ENCODE measurements around the gene IFTAP.
"Not testable (repeated sequence)": the region's sequence is repeated elsewhere in the genome, so short reads cannot be mapped to it uniquely, and the experiment has no call there.

IFTAP gene

GRCh38 chr11:36594316-36594989, at the start of gene IFTAP:
Gene IFTAP (plus strand): TSS chr11:36594502. CDS start chr11:36610104, 15,602 bp downstream.
- DNase-seq (ENCODE audit: low read depth, low spot score), result peak; percentile 92
- no peak for TF ChIP-seq CTCF (IDR thresholded peaks at IDR 0.05; ENCODE audit: low read depth, low read length)
- in situ Hi-C loops (cut with HindIII; ENCODE audit: low sequenced_read_pairs), result no loop called here
- H3K4me3 ChIP-seq (ENCODE audit: low read depth, low read length), result peak within 1 kb of the TSS; percentile 79

GRCh38 chr11:36550385-36551115, 43.8 kb upstream of the IFTAP start:
- no peak overlapping the region for H3K4me3 ChIP-seq (ENCODE audit: low read depth, low read length)
- no peak for DNase-seq (ENCODE audit: low read depth, low spot score)
- no peak for TF ChIP-seq CTCF (IDR thresholded peaks at IDR 0.05; ENCODE audit: low read depth, low read length)
- in situ Hi-C loops (cut with HindIII; ENCODE audit: low sequenced_read_pairs), result no loop called here

- DNase-seq (ENCODE audit: low read depth, low spot score); in situ Hi-C loops (cut with HindIII; ENCODE audit: low sequenced_read_pairs); H3K4me3 ChIP-seq (ENCODE audit: low read depth, low read length): not testable (repeated sequence)
Measured at GRCh38 chr11:36557390-36557789, 36.9 kb upstream of the IFTAP start.

GRCh38 chr11:36557991-36558390, 36.3 kb upstream of the IFTAP start:
- in situ Hi-C loops (cut with HindIII; ENCODE audit: low sequenced_read_pairs), result no loop called here

GRCh38 chr11:36558571-36559413, 35.5 kb upstream of the IFTAP start:
- no peak overlapping the region for H3K4me3 ChIP-seq (ENCODE audit: low read depth, low read length)
- no peak for DNase-seq (ENCODE audit: low read depth, low spot score)
- no peak for TF ChIP-seq CTCF (IDR thresholded peaks at IDR 0.05; ENCODE audit: low read depth, low read length)
- in situ Hi-C loops (cut with HindIII; ENCODE audit: low sequenced_read_pairs), result no loop called here

More at GRCh38 chr11:36557991-36558390, 36.3 kb upstream of the IFTAP start:
- TF ChIP-seq CTCF (IDR thresholded peaks at IDR 0.05; ENCODE audit: low read depth, low read length), result no peak
- no peak overlapping the region for H3K4me3 ChIP-seq (ENCODE audit: low read depth, low read length)
- DNase-seq (ENCODE audit: low read depth, low spot score), result no peak

- peak overlapping the region; percentile 2 for H3K4me3 ChIP-seq (ENCODE audit: low read depth, low read length)
- peak; percentile 67 for DNase-seq (ENCODE audit: low read depth, low spot score)
- in situ Hi-C loops (cut with HindIII; ENCODE audit: low sequenced_read_pairs), result no loop called here
- peak; percentile 66 for TF ChIP-seq CTCF (IDR thresholded peaks at IDR 0.05; ENCODE audit: low read depth, low read length)
Measured at GRCh38 chr11:36564376-36565030, 29.8 kb upstream of the IFTAP start.

Measured in astrocyte of the spinal cord (primary cell).